ENCODE data around the gene BPIFB6.

The BPIFB6 gene

DNA sequence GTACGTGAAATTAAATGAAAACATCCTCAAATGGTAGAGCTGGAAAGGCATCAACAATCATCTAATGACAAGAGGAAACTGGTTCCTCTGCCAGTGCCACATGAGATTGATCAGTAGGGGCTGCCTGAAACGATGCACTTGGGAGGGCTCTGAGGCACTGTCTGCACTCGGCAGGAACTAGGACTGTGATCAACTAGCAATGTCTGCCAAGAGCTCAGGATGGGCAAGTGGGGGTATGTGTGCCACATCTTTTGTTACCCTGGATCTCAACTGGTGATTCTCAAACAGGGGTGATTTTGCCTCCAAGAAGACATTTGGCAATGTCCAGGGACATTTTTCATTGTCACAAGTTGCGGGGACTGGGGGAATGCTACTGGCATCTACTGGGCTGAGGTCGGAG, 1.9 kb downstream of the BPIFB6 start:
- H3K4me1 ChIP-seq (ENCODE audit: control insufficient read depth, low read length) = no peaks in the 10 kb centered on the region
- no peaks in the 10 kb centered on the region for H3K9me2 ChIP-seq (replicated peaks; ENCODE audit: control insufficient read depth, low read length)
- no peaks in the 10 kb centered on the region for H3K9me3 ChIP-seq (ENCODE audit: control insufficient read depth, insufficient read depth, low read length)
- no peaks in the 10 kb centered on the region for H3F3A ChIP-seq (ENCODE audit: control insufficient read depth, insufficient read depth)
- no peaks in the 10 kb centered on the region for H3K79me2 ChIP-seq (ENCODE audit: control insufficient read depth, low read length)
- no peak overlapping the region for H3K4me2 ChIP-seq (ENCODE audit: low read length)
- TF ChIP-seq EZH2phosphoT487 (IDR thresholded peaks at IDR 0.05; ENCODE audit: borderline replicate concordance, low read length) = no peak
- TF ChIP-seq, protein P1, sequence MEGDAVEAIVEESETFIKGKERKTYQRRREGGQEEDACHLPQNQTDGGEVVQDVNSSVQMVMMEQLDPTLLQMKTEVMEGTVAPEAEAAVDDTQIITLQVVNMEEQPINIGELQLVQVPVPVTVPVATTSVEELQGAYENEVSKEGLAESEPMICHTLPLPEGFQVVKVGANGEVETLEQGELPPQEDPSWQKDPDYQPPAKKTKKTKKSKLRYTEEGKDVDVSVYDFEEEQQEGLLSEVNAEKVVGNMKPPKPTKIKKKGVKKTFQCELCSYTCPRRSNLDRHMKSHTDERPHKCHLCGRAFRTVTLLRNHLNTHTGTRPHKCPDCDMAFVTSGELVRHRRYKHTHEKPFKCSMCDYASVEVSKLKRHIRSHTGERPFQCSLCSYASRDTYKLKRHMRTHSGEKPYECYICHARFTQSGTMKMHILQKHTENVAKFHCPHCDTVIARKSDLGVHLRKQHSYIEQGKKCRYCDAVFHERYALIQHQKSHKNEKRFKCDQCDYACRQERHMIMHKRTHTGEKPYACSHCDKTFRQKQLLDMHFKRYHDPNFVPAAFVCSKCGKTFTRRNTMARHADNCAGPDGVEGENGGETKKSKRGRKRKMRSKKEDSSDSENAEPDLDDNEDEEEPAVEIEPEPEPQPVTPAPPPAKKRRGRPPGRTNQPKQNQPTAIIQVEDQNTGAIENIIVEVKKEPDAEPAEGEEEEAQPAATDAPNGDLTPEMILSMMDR (IDR thresholded peaks at IDR 0.05; ENCODE audit: low read depth, low read length, poor library complexity, severe bottlenecking) = no peak
- no peak overlapping the region for H3K27ac ChIP-seq (ENCODE audit: low read depth, low read length)
- no peak overlapping the region for H3K4me3 ChIP-seq (ENCODE audit: low read length)
- H4K20me1 ChIP-seq (ENCODE audit: control insufficient read depth, insufficient read depth, low read depth, low read length) = no peaks in the 10 kb centered on the region
- H3K36me3 ChIP-seq (ENCODE audit: control insufficient read depth, low read length) = no peaks in the 10 kb centered on the region
- H3K27me3 ChIP-seq (ENCODE audit: control insufficient read depth, low read length) = no peaks in the 10 kb centered on the region

DNA sequence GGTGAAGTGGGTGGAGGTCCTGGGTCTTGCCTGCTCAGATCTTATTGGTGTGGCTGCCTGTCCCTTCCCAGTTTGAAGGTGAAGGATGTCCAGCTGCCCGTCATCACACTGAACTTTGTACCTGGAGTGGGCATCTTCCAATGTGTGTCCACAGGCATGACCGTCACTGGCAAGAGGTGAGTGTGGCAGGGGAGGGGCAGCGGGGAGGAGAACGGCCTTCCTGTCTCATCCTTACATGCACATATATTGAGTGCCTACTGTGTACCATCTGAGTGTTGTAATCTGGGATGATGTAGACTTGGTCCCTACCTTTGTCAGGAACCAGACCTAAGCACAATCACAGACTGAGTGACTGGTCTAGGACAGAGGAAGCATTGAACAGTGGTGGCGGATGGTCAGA, 2.7 kb downstream of the BPIFB6 start:
- TF ChIP-seq EZH2phosphoT487 (IDR thresholded peaks at IDR 0.05; ENCODE audit: borderline replicate concordance, low read length) = no peak
- no peaks in the 10 kb centered on the region for H3K9me2 ChIP-seq (replicated peaks; ENCODE audit: control insufficient read depth, low read length)
- H3K9me3 ChIP-seq (ENCODE audit: control insufficient read depth, insufficient read depth, low read length) = no peaks in the 10 kb centered on the region
- H3K27me3 ChIP-seq (ENCODE audit: control insufficient read depth, low read length) = no peaks in the 10 kb centered on the region
- H3K27ac ChIP-seq (ENCODE audit: low read depth, low read length) = no peak overlapping the region
- no peaks in the 10 kb centered on the region for H3K36me3 ChIP-seq (ENCODE audit: control insufficient read depth, low read length)
- no peak overlapping the region for H3K4me2 ChIP-seq (ENCODE audit: low read length)
- no peaks in the 10 kb centered on the region for H3K79me2 ChIP-seq (ENCODE audit: control insufficient read depth, low read length)
- H3K4me1 ChIP-seq (ENCODE audit: control insufficient read depth, low read length) = no peaks in the 10 kb centered on the region
- H3F3A ChIP-seq (ENCODE audit: control insufficient read depth, insufficient read depth) = no peaks in the 10 kb centered on the region
- no peak overlapping the region for H3K4me3 ChIP-seq (ENCODE audit: low read length)
- no peaks in the 10 kb centered on the region for H4K20me1 ChIP-seq (ENCODE audit: control insufficient read depth, insufficient read depth, low read depth, low read length)

DNA sequence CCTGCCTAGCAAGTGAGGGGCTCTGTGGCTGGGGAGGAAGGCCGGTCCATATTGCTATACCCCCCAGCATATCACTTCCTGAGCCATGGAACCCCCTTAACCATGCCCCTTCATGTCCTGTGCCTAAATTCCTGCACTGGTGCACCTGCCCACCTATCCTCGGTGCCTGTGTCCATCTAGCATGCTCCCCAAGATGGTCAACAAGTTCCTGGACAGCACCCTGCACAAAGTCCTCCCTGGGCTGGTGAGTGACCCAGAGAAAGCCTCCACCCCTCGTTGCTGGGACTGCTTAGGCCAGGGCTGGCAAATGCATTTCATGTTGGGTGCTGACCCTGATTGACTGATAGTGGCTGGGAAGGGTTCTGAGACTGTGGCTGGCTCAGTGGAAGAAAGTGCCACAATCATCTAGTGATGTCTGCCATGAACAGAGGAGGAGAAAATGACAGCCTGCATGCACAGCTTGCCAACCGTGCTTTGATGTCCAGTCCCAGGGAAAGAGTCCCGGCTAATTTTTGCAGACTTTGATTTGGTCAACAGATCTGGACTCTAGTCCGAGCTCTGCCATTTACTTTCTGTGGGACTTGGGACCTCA, 3.5 kb downstream of the BPIFB6 start:
- Histone ChIP-seq H3K4me3 (ENCODE audit: low read length) (no peak overlapping the region), H3K36me3 (ENCODE audit: control insufficient read depth, low read length) (no peaks in the 10 kb centered on the region), H4K20me1 (ENCODE audit: control insufficient read depth, insufficient read depth, low read depth, low read length) (no peaks in the 10 kb centered on the region), H3K4me1 (ENCODE audit: control insufficient read depth, low read length) (no peaks in the 10 kb centered on the region), H3K9me3 (ENCODE audit: control insufficient read depth, insufficient read depth, low read length) (no peaks in the 10 kb centered on the region), H3K27me3 (ENCODE audit: control insufficient read depth, low read length) (0 out of 2 replicates have a peak, but pooled peaks cover 2% of the 10 kb centered on the region), H3K9me2 (replicated peaks; ENCODE audit: control insufficient read depth, low read length) (no peaks in the 10 kb centered on the region), H3F3A (ENCODE audit: control insufficient read depth, insufficient read depth) (no peaks in the 10 kb centered on the region), H3K27ac (ENCODE audit: low read depth, low read length) (no peak overlapping the region), H3K4me2 (ENCODE audit: low read length) (no peak overlapping the region), H3K79me2 (ENCODE audit: control insufficient read depth, low read length) (no peaks in the 10 kb centered on the region)
- TF ChIP-seq, protein P1 (IDR thresholded peaks at IDR 0.05; ENCODE audit: low read depth, low read length, poor library complexity, severe bottlenecking) = no peak
- no peak for TF ChIP-seq EZH2phosphoT487 (IDR thresholded peaks at IDR 0.05; ENCODE audit: borderline replicate concordance, low read length)

DNA sequence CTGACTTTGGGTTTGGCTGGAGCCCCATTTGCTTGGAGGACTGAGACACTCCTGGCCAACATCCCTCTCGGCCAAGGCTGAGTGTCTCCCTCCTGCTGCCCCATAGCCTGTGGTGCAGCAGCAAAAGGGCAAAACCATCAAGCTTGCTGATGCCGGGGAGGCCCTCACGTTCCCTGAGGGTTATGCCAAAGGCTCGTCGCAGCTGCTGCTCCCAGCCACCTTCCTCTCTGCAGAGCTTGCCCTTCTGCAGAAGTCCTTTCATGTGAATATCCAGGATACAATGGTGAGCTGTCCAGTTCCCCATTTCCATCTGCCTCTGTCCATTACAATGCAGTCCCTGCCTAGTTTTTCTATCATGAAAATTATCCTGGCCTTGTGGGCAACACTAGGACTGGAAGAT, 6.0 kb downstream of the BPIFB6 start:
- no peaks in the 10 kb centered on the region for H3K79me2 ChIP-seq (ENCODE audit: control insufficient read depth, low read length)
- no peaks in the 10 kb centered on the region for H3K4me1 ChIP-seq (ENCODE audit: control insufficient read depth, low read length)
- H3K27me3 ChIP-seq (ENCODE audit: control insufficient read depth, low read length) = 0 out of 2 replicates have a peak, but pooled peaks cover 2% of the 10 kb centered on the region
- H3K4me3 ChIP-seq (ENCODE audit: low read length) = no peak overlapping the region
- no peak overlapping the region for H3K27ac ChIP-seq (ENCODE audit: low read depth, low read length)
- H3K9me2 ChIP-seq (replicated peaks; ENCODE audit: control insufficient read depth, low read length) = no peaks in the 10 kb centered on the region
- no peak for TF ChIP-seq EZH2phosphoT487 (IDR thresholded peaks at IDR 0.05; ENCODE audit: borderline replicate concordance, low read length)
- TF ChIP-seq, protein P1 (IDR thresholded peaks at IDR 0.05; ENCODE audit: low read depth, low read length, poor library complexity, severe bottlenecking) = no peak
- H3F3A ChIP-seq (ENCODE audit: control insufficient read depth, insufficient read depth) = no peaks in the 10 kb centered on the region
- H4K20me1 ChIP-seq (ENCODE audit: control insufficient read depth, insufficient read depth, low read depth, low read length) = no peaks in the 10 kb centered on the region
- H3K36me3 ChIP-seq (ENCODE audit: control insufficient read depth, low read length) = no peaks in the 10 kb centered on the region
- H3K4me2 ChIP-seq (ENCODE audit: low read length) = no peak overlapping the region
- no peaks in the 10 kb centered on the region for H3K9me3 ChIP-seq (ENCODE audit: control insufficient read depth, insufficient read depth, low read length)

Data from DOHH2 (cell line).